HG03575 (cell line): ENCODE data around the gene PSME3.
"Not testable (repeated sequence)": the region's sequence is repeated elsewhere in the genome, so short reads cannot be mapped to it uniquely, and the experiment has no call there.

ENCODE experiments used
- ATAC-seq: cut with Tn5 transposase; IDR thresholded peaks from one replicate; pipeline ENCODE4 v1.9.1; 2021; ENCODE audit not compliant: unreplicated experiment, insufficient number of reproducible peaks, low FRiP score; ENCODE audit errors: extremely low read depth

PSME3 gene

DNA sequence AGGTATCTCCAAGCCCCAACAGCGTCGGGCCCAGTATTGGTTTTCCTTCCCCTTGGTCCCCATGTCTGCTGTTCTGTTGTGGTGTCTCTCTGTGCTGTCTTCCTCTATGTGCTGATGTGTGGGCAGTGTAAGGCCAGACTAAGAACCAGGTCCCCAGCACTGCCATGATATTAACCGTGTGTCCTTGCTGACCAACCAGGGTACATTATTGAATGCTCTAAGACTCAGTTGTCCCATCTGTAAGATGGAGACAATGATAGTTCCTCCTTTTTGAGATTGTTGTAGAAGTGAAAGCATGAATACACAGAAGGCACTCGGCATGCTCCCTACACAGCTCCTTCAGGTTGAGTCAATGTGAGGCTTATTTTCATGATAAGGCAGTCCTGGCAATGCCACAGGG lies 38.5 kb downstream of the PSME3 start:
- no peak for ATAC-seq

DNA sequence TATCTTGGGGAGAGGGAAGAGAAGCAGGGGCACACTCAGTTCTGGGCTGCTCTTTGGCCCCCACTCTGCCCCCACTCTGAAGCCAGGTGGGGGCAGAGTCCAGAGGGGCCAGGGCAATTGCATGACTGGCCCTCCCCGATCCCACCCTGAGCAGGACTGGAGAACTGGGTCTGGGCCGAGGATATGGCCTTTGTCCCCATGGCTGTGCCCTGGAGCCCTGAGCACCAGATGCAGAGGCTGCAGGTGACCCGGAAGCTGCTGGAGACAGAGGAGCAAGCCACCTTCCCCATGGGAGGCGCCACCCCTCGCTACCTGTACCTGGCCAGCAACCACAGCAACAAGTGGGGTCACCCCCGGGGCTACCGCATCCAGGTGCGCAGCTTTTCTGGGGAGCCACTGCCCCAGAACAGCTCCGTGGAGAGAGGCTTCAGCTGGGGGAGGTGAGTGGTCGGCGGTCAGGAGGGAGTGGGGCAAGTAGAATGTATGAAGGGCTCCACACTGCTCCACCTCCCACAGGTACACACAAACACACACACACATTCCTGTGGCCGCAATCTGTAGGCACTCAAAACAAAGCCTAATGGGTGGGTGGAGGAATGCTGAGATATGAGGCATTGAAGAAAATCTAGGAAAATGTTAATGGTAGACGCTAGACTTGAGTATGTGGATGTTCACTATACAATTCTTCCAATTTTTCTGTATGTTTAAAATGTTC lies 39.2 kb downstream of the PSME3 start:
- ATAC-seq = no peak

DNA sequence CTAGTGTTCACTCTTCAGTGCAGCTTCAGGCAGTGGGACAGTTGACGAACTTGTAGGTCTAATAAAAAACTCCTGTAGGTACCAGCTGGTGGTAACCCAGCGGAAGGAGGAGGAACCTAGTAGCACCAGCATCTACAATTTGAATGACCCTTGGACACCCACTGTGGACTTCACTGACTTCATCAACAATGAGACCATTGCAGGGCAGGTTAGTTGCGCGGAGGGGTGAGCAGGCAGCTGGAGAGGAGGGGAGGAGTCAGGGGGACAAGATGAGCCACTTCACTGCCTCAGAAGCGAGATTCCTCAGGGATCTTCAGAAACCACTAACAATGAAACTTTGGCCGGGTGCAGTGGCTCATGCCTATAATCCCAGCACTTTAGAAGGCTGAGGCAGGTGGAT lies 40.1 kb downstream of the PSME3 start:
- no peak for ATAC-seq

DNA sequence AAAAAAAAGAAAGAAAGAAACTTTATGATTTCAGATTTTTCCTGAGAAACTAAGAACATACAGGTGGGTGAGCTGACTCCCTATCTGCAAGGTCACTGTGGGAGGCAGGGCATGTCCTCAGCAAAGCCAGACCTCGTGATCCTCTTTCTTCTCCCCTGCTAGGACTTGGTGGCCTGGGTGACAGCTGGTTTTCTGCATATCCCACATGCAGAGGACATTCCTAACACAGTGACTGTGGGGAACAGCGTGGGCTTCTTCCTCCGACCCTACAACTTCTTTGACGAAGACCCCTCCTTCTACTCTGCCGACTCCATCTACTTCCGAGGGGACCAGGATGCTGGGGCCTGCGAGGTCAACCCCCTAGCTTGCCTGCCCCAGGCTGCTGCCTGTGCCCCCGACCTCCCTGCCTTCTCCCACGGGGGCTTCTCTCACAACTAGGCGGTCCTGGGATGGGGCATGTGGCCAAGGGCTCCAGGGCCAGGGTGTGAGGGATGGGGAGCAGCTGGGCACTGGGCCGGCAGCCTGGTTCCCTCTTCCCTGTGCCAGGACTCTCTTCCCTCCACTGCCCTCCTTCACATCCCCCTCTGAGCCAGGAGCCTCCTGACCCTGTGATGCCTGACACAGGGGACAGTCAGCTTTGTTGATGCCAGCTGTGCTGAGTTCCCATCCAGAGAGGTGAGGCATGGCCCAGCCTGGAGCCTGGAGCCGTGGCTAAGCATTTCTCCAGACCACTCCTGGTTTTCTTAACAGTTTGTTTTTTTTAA lies 40.9 kb downstream of the PSME3 start:
- ATAC-seq = not testable (repeated sequence)

DNA sequence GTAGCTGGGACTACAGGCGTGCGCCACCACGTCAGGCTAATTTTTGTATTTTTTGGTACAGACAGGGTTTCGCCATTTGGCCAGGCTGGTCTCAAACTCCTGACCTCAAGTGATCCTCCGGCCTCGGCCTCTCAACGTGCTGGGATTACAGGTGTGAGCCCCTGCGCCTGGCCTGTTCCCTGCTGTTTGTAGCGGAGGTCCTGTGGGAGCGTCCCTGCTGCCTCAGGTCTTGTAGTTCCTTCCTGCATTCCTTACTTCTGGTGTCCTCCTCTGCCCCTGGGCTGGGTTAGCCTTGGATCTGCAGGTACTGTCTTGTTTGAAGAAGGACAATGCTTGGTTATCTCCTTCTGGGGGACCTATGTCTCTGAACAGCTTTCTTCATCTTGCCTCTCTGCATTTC lies 43.8 kb downstream of the PSME3 start:
- ATAC-seq = no peak

DNA sequence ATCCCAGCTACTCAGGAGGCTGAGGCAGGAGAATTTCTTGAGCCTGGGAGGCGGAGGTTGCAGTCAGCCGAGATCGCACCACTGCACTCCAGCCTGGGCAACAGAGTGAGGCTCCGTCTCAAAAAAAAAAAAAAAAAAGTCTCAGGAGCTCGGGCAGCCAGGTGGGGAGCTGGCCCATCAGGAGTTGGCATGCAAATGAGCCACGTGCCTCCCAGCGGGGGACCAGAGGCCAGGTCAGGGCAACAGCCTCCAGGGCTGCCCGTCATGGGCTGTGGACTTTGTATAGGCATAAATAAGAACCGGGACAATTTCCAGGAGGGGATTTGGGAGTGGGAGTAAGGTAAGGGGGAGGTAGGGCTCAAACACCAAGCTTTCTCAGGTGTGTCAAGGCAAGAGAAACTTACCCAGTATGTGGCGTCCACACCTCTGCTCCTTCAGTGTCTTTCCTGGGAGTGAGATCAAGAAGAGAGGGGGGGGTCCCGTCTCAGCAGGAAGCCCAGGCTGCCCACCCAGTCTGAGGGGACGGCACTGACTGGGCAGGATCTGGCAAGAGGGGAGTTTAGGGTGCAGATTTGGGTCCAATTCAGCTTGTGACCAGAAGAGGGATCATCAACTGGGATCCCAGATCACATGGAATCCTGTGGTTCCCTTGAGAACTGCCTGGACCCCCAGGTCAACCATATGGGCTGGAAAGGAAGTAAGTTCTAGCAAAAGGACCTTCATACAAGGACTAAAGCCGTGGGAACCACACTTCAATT lies 45.1 kb downstream of the PSME3 start:
- no peak for ATAC-seq

DNA sequence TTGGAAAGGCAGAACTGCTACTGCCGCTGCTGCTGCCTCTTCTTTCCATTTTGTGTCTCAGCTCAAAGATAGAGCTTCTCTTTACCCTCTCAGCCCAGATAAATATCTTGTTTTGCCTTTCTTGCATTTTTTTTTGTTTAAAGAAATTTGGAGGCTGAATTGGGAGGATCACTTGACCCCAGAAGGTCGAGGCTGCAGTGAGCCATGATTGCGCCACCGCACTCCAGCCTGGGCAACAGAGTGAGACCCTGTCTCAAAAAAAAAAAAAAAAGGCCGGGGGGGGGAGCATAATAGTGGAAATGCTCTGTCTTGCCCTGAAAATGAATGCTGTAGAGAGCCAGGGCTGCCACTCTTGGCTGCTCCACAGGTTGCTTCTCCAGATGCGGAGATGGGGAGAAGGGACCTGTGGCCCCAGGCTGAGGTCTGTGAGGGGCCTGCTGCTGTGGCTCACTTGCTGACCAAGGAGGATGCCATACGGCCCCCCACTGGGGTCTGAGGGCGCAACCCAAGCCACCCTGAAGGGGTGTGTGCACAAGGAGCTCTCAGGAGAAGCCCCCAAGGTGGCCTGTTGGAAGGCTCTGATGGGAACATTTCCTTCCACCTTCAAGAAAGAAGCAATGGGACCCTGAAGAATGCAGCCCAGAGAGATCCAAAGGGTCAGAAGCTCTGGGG lies 45.9 kb downstream of the PSME3 start:
- no peak for ATAC-seq

DNA sequence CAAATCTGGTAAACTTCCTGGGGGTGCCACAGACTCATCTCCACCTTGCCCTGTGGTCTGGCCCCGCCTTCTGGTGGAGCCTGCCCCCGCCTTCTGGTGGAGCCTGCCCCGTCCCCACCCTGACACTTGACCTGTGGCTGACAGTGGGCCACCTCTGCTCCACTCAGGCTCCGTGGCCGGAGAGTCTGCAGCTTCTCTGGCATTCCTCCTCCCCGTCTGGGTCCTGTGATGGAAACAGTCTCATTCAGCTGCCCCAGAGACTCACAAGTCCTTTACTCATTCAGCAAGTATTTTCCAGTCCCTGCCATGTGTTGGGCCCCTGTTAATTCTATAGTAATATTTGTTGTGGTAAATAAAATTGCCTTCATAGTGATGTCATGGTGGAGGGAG lies 46.4 kb downstream of the PSME3 start:
- no peak for ATAC-seq

DNA sequence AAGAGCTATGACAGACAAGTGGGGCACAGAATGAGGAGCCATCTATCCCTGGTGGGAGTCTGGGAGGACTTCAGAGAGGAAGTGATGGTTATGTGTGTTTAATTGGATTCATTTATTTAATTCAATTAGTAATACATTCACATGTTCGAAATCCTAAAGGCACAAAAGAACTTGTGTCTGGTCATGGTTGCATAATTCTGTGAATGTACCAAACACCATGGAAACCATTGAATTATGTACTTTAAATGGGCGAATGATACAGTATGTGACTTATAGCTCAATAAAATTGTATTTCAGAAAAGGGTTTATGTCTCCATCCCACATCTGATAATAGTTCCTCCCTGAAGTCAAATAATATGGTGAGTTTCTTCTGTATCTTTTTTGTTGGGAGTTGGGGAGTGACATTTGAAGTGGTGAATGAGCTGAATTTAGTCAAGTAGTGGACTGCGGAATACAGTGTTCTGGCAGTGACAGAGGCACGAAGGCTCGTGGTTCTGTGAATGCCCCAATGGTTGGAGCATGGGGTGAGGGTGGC lies 47.6 kb downstream of the PSME3 start:
- no peak for ATAC-seq

DNA sequence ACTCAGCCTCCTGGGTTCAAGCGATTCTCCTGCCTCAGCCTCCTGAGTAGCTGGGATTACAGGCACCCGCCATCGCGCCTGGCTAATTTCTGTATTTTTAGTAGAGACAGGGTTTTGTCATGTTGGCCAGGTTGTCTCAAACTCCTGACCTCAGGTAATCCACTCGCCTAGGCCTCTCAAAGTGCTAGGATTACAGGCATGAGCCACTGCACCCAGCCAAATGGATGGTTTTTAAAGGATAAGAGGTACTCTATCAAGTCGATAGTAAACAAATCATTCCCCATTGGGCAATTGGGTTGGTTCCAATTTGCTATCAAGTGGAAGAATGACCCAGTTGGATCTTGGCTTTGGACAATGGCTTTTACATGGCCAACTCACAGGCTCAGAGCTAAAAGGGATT lies 48.5 kb downstream of the PSME3 start:
- not testable (repeated sequence) for ATAC-seq

DNA sequence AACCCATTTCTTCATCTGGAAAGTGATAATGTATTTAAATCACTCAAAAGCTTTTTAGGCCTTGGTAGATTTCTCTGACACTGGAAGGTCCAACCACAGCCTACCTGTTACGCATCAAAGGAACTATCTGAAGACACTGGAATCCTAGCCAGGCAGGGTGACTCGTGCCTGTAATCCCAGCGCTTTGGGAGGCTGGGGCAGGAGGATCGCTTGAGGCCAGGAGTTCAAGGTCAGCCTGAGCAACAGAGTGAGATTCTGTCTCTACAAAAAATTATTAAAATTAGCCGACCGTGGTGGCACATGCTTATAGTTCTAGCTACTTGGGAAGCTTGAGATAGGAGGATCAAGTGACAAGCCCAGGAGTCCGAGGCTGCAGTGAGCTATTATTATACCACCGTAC lies 49.0 kb downstream of the PSME3 start:
- ATAC-seq = no peak

DNA sequence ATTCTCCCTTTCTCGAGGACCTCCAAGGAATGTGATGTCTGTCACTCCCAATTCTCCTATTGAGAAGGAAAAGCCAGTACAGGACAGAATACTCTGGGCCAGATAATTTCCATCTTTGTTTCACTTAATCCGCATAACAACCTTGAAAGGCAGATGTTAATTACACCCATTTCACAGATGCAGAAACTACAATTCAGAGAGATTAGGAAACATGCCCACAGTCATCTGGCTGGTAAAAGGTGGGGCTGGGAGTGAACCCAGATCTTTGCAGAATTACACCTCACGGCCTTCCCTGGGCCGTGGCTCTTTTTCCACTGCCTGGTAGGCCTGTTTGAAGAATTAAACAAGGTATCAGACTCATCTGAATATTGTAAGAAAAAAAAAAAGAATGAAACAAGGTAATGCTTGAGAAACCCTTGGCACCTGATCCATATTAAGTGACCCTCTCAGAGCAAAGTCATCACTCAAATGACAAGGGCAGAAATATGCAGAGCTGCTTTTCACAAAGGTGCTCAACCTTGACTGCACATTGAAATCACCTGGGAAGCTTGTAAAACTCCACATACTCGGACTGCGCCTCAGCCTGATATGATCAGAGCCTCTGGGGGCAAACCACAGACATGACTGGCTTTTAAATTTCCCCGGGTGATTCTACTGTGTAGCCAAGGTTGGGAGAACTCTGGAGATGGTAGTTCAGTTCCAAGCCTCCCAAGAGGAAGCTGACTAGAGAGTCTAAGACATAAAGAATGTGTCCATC lies 50.8 kb downstream of the PSME3 start:
- ATAC-seq = no peak

DNA sequence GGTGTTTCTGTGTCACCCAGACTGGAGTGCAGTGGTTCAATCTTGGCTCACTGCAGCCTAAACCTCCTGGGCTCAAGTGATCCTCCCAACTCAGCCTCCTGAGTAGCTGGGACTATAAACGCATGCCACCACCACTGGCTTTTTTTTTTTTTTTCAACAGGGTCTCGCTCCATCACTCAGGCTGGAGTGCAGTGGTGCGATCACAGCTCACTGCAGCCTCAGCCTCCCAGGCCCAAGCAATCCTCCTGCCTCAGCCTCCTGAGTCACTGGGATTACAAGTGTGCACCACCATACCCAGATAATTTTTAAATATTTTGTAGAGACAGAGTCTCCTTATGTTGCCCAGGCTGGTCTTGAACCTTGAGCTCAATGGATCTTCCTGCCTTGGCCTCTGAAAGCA lies 52.6 kb downstream of the PSME3 start:
- not testable (repeated sequence) for ATAC-seq

DNA sequence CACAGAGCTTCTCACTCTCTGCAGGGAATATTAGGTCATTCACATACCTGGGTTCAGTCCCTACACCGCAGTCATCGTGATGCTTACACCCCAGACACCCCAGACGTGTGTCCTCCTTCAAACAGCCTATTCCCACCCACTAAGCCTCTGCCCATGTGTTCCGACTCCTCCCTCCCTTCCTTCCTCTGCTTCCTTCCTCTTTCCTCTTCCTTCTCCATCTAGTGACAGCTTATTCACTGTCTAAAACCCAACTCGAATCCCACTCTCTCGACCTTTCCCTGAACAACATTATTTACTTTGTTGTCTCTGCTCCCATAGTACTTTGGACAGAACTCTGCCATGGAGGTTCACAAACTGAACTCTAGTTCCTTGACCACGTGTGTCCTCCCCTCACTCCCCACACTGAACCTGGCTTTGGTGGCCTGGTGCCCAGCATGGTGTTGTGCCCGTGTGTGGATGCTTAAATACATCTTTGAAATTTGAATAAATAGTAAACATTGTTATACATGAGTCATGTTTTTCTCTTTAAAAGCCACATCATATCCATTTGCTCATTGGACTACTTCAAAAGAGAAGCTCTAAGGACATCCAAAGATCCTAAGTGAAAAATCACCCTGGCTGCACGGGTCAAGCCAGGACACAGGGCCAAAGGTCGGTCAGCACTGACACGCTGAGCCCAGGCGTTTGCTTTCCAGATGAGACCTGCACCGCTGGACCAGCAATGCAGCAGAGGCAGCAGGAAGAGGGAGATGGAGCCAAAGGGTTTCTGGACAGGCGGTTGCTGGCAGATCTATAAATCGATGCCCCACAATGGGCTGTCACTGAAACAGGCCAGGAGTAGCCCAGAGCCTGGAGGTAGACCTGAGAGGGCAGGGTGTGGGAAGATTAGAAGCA lies 53.3 kb downstream of the PSME3 start:
- ATAC-seq = no peak

DNA sequence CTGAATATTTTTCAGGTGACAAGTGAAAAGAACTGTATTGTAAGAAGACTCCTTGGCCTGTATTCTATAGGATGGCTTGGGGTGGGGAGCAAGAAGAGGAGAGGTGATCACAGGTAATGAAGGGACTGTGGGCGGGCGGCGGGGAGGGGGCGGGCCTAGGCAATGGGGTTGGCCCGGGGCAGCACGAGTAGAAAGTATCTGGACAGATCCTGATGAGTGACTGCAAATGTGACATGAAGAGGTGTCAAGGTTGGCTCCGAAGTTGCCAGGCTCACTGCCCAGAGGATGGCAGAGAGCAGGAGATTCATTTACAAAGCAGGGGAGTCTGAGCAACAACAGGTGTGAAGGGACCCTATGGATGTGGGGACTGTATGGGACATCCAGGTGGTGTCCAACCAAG lies 56.6 kb downstream of the PSME3 start:
- no peak for ATAC-seq

DNA sequence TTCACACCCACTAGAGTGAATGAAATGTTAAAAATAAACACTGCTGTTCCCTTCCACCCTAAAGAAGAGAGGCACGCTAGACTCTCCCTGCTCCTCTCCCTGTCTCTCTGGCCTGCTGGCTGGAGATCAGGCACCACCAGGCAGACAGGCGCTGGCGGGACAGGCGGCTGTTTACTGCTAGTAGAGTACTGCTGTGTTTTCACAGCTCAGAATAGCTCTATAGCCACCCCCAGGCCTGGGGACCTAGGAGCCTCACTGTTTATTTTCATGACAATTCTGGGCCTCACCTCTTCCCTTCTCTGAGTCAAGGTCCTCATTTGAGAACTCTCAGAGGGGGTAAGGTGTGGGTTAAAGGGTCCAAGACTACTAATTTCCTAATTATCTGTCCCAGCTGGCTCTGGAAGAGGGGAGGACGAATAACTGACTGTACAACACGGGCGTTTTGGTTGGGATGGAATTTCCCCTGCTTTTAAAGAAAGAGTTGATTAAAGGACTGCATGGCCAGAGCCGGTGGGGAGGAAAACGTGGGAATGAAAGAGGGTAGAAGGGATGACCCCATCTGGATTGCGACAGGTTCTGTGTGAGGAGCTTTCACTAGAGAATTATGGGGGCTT lies 58.4 kb downstream of the PSME3 start:
- no peak for ATAC-seq

DNA sequence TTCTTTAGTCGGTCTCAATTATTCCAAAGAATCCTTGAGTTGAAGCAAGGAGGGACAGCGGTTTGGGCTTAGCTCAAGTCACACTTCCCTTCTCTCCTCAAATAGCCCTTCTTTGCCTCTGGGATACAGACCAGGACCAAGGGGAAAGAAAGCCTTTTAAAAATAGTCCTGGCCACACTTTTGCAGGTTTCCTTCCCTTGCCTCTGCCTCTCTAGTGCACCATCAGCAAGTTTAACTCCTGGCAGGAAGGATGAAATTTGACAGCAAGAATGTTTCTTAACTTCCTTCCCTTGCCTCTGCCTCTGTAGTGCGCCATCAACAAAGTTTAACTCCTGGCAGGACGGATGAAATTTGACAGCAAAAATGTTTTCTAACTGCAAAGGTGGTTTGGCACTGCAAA lies 60.2 kb downstream of the PSME3 start:
- ATAC-seq = no peak
